GM19328 (cell line): Measurements from ENCODE around the gene OR5K4.

ENCODE experiments used
- ATAC-seq: cut with Tn5 transposase; IDR thresholded peaks from one replicate; pipeline ENCODE4 v1.9.1; 2021; ENCODE audit warnings: mild to moderate bottlenecking, moderate library complexity; ENCODE audit not compliant: unreplicated experiment

Gene OR5K4

GRCh38 chr3:98353554-98353953, at the start of gene OR5K4:
OR5K4 (plus strand) TSS chr3:98353854; CDS start chr3:98353854, 0 bp downstream.
- no peak for ATAC-seq

- no peak for ATAC-seq
These were observed 31.6 kb upstream of the OR5K4 start for GRCh38 chr3:98322101-98322500.

GRCh38 chr3:98322686-98323085, 31.0 kb upstream of the OR5K4 start:
- no peak for ATAC-seq

- no peak for ATAC-seq
These were observed 30.2 kb upstream of the OR5K4 start for GRCh38 chr3:98323425-98323824.

- ATAC-seq, result no peak
These were observed 28.6 kb upstream of the OR5K4 start for GRCh38 chr3:98325055-98325454.

GRCh38 chr3:98326105-98326893, 27.4 kb upstream of the OR5K4 start:
- no peak for ATAC-seq

- ATAC-seq, result peak; percentile 47
These were observed 26.7 kb upstream of the OR5K4 start for GRCh38 chr3:98326945-98327344.

GRCh38 chr3:98328933-98329332, 24.7 kb upstream of the OR5K4 start:
- ATAC-seq, result no peak

- ATAC-seq, result peak; percentile 58
These were observed 24.1 kb upstream of the OR5K4 start for GRCh38 chr3:98329392-98330124.

- ATAC-seq, result no peak
These were observed 22.3 kb upstream of the OR5K4 start for GRCh38 chr3:98331329-98331728.

- ATAC-seq, result no peak
These were observed 19.6 kb upstream of the OR5K4 start for GRCh38 chr3:98333989-98334606.

- no peak for ATAC-seq
These were observed 14.6 kb upstream of the OR5K4 start for GRCh38 chr3:98339031-98339430.

- ATAC-seq, result no peak
These were observed 11.9 kb upstream of the OR5K4 start for GRCh38 chr3:98341758-98342157.

- no peak for ATAC-seq
These were observed 9.8 kb upstream of the OR5K4 start for GRCh38 chr3:98343647-98344507.

- no peak for ATAC-seq
These were observed 3.6 kb upstream of the OR5K4 start for GRCh38 chr3:98350082-98350481.

GRCh38 chr3:98359250-98359649, 5.6 kb downstream of the OR5K4 start:
- no peak for ATAC-seq

GRCh38 chr3:98359993-98360675, 6.5 kb downstream of the OR5K4 start:
- ATAC-seq, result peak; percentile 78

GRCh38 chr3:98360681-98361080, 7.0 kb downstream of the OR5K4 start:
- ATAC-seq, result no peak

GRCh38 chr3:98361289-98361688, 7.6 kb downstream of the OR5K4 start:
- no peak for ATAC-seq
